Measurements from ENCODE around the gene KIAA1671. TPM values are rescaled to one million over a fixed set of nuclear protein-coding genes. Genes with fewer than 3 reads are reported as not detected.

The KIAA1671 gene
- total and polyA plus RNA-seq, 2 of the 13 experiments (the other 11 are each of a cell fraction or from before 2014, with no cell fraction given) = 13.5 to 13.6 TPM

DNA sequence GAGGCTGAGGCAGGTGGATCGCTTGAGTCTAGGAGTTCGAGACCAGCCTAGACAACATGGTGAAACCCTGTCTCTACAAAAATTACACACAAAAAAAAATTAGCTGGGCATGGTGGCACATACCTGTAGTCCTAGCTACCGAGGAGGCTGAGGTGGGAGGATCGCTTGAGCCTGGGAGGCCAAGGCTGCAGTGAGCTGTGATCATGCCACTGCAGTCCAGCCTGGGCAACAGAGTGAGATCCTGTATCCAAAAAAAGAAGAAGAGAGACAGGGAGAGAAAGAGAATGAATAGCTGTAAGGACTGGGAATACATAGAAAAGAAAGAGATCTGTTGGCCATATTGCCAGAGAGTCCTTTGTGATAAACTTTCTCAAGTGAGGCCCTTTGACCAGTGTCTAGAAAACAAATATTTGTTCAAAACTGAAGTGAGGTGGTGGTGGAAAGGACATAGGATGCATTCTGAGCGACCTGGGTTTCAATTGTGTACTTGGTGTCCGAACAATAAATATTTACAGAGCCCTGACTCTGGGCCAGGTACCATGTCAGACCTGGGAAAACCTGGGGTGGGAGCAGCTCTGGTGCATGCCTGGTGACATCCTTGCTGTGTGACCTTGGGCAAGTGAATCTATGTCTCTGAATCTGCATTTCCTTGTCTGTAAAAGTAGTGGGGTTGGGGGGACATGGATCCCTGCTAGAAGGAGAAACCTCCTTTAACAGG, 157.5 kb downstream of the KIAA1671 start (continued):
- TF ChIP-seq, protein P1, sequence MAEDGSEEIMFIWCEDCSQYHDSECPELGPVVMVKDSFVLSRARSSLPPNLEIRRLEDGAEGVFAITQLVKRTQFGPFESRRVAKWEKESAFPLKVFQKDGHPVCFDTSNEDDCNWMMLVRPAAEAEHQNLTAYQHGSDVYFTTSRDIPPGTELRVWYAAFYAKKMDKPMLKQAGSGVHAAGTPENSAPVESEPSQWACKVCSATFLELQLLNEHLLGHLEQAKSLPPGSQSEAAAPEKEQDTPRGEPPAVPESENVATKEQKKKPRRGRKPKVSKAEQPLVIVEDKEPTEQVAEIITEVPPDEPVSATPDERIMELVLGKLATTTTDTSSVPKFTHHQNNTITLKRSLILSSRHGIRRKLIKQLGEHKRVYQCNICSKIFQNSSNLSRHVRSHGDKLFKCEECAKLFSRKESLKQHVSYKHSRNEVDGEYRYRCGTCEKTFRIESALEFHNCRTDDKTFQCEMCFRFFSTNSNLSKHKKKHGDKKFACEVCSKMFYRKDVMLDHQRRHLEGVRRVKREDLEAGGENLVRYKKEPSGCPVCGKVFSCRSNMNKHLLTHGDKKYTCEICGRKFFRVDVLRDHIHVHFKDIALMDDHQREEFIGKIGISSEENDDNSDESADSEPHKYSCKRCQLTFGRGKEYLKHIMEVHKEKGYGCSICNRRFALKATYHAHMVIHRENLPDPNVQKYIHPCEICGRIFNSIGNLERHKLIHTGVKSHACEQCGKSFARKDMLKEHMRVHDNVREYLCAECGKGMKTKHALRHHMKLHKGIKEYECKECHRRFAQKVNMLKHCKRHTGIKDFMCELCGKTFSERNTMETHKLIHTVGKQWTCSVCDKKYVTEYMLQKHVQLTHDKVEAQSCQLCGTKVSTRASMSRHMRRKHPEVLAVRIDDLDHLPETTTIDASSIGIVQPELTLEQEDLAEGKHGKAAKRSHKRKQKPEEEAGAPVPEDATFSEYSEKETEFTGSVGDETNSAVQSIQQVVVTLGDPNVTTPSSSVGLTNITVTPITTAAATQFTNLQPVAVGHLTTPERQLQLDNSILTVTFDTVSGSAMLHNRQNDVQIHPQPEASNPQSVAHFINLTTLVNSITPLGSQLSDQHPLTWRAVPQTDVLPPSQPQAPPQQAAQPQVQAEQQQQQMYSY (CRISPR knock-in tag; IDR thresholded peaks at IDR 0.05) = peak; percentile 75; the same call in 1 of the 2 replicates
- TF ChIP-seq, protein P2, sequence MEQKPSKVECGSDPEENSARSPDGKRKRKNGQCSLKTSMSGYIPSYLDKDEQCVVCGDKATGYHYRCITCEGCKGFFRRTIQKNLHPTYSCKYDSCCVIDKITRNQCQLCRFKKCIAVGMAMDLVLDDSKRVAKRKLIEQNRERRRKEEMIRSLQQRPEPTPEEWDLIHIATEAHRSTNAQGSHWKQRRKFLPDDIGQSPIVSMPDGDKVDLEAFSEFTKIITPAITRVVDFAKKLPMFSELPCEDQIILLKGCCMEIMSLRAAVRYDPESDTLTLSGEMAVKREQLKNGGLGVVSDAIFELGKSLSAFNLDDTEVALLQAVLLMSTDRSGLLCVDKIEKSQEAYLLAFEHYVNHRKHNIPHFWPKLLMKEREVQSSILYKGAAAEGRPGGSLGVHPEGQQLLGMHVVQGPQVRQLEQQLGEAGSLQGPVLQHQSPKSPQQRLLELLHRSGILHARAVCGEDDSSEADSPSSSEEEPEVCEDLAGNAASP (CRISPR knock-in tag; IDR thresholded peaks at IDR 0.05; ENCODE audit: borderline replicate concordance) = peak; percentile 59; the same call in 1 of the 2 replicates
- TF ChIP-seq FOXA1 (IDR thresholded peaks at IDR 0.05) (peak; percentile 71; the same call in 1 of the 2 replicates), FOXA1 (CRISPR knock-in tag; IDR thresholded peaks at IDR 0.05) (peak; percentile 77), RCOR2 (CRISPR knock-in tag; IDR thresholded peaks at IDR 0.05) (peak; percentile 69; the same call in 1 of the 2 replicates), NFIC (IDR thresholded peaks at IDR 0.05; ENCODE audit: low read length) (peak; percentile 69; the same call in 1 of the 2 replicates), ZSCAN12 (CRISPR knock-in tag; IDR thresholded peaks at IDR 0.05) (no peak), NR3C1 (CRISPR knock-in tag; IDR thresholded peaks at IDR 0.05) (no peak), HDAC6 (IDR thresholded peaks at IDR 0.05; ENCODE audit: low read depth, low read length) (no peak), SOX5 (CRISPR knock-in tag; IDR thresholded peaks at IDR 0.05; ENCODE audit: borderline replicate concordance) (peak; percentile 80; the same call in 1 of the 2 replicates), ZEB1 (IDR thresholded peaks at IDR 0.05; ENCODE audit: insufficient replicate concordance, low read depth) (peak; percentile 84), JUNB (CRISPR knock-in tag; IDR thresholded peaks at IDR 0.05; ENCODE audit: borderline replicate concordance) (peak; percentile 23; the same call in 1 of the 2 replicates), MBNL3 (CRISPR knock-in tag; conservative IDR thresholded peaks at IDR 0.05) (no peak), ZNF10 (CRISPR knock-in tag; IDR thresholded peaks at IDR 0.05; ENCODE audit: borderline replicate concordance, low read depth) (no peak), TOE1 (CRISPR knock-in tag; IDR thresholded peaks at IDR 0.05) (no peak)
- TF ChIP-seq, protein P3, sequence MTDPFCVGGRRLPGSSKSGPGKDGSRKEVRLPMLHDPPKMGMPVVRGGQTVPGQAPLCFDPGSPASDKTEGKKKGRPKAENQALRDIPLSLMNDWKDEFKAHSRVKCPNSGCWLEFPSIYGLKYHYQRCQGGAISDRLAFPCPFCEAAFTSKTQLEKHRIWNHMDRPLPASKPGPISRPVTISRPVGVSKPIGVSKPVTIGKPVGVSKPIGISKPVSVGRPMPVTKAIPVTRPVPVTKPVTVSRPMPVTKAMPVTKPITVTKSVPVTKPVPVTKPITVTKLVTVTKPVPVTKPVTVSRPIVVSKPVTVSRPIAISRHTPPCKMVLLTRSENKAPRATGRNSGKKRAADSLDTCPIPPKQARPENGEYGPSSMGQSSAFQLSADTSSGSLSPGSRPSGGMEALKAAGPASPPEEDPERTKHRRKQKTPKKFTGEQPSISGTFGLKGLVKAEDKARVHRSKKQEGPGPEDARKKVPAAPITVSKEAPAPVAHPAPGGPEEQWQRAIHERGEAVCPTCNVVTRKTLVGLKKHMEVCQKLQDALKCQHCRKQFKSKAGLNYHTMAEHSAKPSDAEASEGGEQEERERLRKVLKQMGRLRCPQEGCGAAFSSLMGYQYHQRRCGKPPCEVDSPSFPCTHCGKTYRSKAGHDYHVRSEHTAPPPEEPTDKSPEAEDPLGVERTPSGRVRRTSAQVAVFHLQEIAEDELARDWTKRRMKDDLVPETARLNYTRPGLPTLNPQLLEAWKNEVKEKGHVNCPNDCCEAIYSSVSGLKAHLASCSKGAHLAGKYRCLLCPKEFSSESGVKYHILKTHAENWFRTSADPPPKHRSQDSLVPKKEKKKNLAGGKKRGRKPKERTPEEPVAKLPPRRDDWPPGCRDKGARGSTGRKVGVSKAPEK (CRISPR knock-in tag; IDR thresholded peaks at IDR 0.05; ENCODE audit: borderline replicate concordance) = no peak
- TF ChIP-seq, protein P4, sequence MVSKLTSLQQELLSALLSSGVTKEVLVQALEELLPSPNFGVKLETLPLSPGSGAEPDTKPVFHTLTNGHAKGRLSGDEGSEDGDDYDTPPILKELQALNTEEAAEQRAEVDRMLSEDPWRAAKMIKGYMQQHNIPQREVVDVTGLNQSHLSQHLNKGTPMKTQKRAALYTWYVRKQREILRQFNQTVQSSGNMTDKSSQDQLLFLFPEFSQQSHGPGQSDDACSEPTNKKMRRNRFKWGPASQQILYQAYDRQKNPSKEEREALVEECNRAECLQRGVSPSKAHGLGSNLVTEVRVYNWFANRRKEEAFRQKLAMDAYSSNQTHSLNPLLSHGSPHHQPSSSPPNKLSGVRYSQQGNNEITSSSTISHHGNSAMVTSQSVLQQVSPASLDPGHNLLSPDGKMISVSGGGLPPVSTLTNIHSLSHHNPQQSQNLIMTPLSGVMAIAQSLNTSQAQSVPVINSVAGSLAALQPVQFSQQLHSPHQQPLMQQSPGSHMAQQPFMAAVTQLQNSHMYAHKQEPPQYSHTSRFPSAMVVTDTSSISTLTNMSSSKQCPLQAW (CRISPR knock-in tag; IDR thresholded peaks at IDR 0.05) = peak; percentile 60; the same call in 1 of the 2 replicates
- TF ChIP-seq, protein P5, sequence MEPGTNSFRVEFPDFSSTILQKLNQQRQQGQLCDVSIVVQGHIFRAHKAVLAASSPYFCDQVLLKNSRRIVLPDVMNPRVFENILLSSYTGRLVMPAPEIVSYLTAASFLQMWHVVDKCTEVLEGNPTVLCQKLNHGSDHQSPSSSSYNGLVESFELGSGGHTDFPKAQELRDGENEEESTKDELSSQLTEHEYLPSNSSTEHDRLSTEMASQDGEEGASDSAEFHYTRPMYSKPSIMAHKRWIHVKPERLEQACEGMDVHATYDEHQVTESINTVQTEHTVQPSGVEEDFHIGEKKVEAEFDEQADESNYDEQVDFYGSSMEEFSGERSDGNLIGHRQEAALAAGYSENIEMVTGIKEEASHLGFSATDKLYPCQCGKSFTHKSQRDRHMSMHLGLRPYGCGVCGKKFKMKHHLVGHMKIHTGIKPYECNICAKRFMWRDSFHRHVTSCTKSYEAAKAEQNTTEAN (CRISPR knock-in tag; conservative IDR thresholded peaks at IDR 0.05) = 0 out of 2 replicates have a peak, but pooled peaks have one; percentile 11
